Lower lobe of right lung (tissue), 2 donors: ENCODE data around the gene GARRE1. TPM values are rescaled to one million over a fixed set of nuclear protein-coding genes. Genes with fewer than 3 reads are reported as not detected.

Experiments
- ATAC-seq, 2 donors: fragments of 200-7000 bp; cut with Tn5 transposase; one replicate each; pipeline ENCODE4 v1.9.1; 2020 to 2022; ENCODE audit warnings: mild to moderate bottlenecking in 2 of 2, moderate library complexity in 2 of 2
- DNase-seq: peaks from one replicate; pipeline ENCODE4 v3.0.0-alpha.2; 2020
- H3K27ac ChIP-seq: fragments of 200-600 bp; one replicate; pipeline ENCODE4 v1.8.0; 2022
- H3K27me3 ChIP-seq: fragments of 200-600 bp; one replicate; pipeline ENCODE4 v1.8.0; 2022; ENCODE audit warnings: low read depth
- H3K36me3 ChIP-seq: fragments of 200-600 bp; one replicate; pipeline ENCODE4 v1.8.0; 2022; ENCODE audit warnings: mild to moderate bottlenecking
- H3K4me1 ChIP-seq: fragments of 200-600 bp; one replicate; pipeline ENCODE4 v1.8.0; 2022
- H3K4me3 ChIP-seq: fragments of 200-600 bp; one replicate; pipeline ENCODE4 v1.8.0; 2022; ENCODE audit warnings: mild to moderate bottlenecking
- H3K9me3 ChIP-seq: fragments of 200-600 bp; one replicate; pipeline ENCODE4 v1.8.0; 2022
- intact Hi-C: fragments of 100-400 bp; cut with DNase I; formaldehyde crosslinking; loops from one replicate; pipeline ENCODE4 v1.11.0; 2022
- total RNA-seq: library from RNA; stranded (reverse); fragmentation: NEBNext Ultra II Directional; extraction: Animal tissue kit (Norgen Biotek cat#: 25700); gene quantifications from one replicate; pipeline ENCODE4 v1.2.1, GENCODE V29; 2021
- TF ChIP-seq, protein P1 (sequence below): fragments of 200-600 bp; IDR thresholded peaks from one replicate; pipeline ENCODE4 v1.8.0; 2022; ENCODE audit warnings: antibody characterized with exemption, mild to moderate bottlenecking
- donor health status: DM: no; HTN: yes; CAD: no; lungs with severe emphysema.

The GARRE1 gene
- total RNA-seq, 1 donor from 2014 or later = 31.2 TPM

DNA sequence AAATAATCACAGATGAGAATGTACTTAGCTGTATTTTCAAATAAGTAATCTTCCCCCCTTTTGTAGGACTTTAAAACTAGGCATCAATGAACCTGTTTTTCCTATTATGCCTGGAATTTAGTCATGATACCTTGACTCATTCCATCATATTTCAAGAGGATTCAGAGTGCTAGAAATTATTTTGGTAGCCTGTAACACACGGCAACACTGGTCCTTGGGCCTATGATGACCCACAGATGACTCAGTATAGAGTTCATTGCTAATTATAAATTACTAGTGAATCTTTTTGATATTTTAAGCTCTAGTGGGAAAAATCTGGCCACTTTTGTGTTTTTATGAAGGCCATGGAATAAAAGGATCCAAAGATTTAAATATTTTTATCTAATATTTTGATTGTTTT, 26.0 kb upstream of the GARRE1 start:
- Histone ChIP-seq H3K27me3 (no peaks in the 10 kb centered on the region), H3K36me3 (peaks cover 76% of the 10 kb centered on the region), H3K27ac (no peak overlapping the region), H3K4me3 (no peak overlapping the region), H3K4me1 (peaks cover 17% of the 10 kb centered on the region), H3K9me3 (no peaks in the 10 kb centered on the region)
- TF ChIP-seq, protein P1, sequence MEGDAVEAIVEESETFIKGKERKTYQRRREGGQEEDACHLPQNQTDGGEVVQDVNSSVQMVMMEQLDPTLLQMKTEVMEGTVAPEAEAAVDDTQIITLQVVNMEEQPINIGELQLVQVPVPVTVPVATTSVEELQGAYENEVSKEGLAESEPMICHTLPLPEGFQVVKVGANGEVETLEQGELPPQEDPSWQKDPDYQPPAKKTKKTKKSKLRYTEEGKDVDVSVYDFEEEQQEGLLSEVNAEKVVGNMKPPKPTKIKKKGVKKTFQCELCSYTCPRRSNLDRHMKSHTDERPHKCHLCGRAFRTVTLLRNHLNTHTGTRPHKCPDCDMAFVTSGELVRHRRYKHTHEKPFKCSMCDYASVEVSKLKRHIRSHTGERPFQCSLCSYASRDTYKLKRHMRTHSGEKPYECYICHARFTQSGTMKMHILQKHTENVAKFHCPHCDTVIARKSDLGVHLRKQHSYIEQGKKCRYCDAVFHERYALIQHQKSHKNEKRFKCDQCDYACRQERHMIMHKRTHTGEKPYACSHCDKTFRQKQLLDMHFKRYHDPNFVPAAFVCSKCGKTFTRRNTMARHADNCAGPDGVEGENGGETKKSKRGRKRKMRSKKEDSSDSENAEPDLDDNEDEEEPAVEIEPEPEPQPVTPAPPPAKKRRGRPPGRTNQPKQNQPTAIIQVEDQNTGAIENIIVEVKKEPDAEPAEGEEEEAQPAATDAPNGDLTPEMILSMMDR = no peak
- no peak for ATAC-seq
- DNase-seq = no peak
- intact Hi-C loops = no loop called here

DNA sequence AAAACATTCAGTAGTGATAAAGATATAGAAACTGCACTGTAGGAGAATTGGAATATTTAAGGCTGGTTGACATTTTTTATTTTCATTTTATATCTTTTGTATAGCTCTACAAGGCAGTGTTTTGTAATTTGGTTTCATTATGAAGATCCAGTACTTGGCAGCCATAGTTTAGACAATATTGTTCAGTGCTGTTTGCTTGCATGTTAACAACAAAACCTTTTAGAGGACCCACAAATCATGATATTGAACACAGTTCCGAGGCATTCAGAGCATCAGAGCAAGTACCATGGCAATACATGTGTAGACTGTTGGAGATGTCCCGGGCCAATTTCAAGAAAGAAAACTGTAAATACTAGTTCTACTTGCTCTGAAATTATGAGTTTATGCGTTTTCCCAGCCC, 25.6 kb upstream of the GARRE1 start:
- no peak for DNase-seq
- Histone ChIP-seq H3K4me3 (no peak overlapping the region), H3K36me3 (peaks cover 72% of the 10 kb centered on the region), H3K4me1 (peaks cover 21% of the 10 kb centered on the region), H3K9me3 (no peaks in the 10 kb centered on the region), H3K27ac (no peak overlapping the region), H3K27me3 (no peaks in the 10 kb centered on the region)
- TF ChIP-seq, protein P1 = no peak
- no peak for ATAC-seq
- intact Hi-C loops = no loop called here

DNA sequence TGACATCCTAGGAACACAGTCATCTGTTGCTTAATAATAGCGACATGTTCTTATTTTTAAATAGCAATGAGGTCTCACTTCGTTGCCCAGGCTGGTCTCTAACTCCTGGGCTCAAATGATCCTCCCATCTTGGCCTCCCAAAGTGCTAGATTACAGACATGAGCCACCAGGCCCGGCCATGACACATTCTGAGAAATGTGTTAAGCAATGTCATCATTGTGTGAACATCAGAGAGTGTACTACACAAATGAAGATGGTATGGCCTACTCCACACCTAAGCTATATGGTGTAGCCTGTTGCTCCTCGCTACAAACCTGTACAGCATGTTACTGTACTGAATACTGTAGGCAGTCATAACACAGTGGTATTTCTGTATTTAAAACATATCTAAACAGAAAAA, 24.6 kb upstream of the GARRE1 start:
- Histone ChIP-seq H3K9me3 (no peaks in the 10 kb centered on the region), H3K4me3 (no peak overlapping the region), H3K4me1 (peaks cover 21% of the 10 kb centered on the region), H3K36me3 (peaks cover 62% of the 10 kb centered on the region), H3K27ac (no peak overlapping the region), H3K27me3 (no peaks in the 10 kb centered on the region)
- DNase-seq (no peak), ATAC-seq (no peak)
- intact Hi-C loops = no loop called here
- TF ChIP-seq, protein P1 = no peak

DNA sequence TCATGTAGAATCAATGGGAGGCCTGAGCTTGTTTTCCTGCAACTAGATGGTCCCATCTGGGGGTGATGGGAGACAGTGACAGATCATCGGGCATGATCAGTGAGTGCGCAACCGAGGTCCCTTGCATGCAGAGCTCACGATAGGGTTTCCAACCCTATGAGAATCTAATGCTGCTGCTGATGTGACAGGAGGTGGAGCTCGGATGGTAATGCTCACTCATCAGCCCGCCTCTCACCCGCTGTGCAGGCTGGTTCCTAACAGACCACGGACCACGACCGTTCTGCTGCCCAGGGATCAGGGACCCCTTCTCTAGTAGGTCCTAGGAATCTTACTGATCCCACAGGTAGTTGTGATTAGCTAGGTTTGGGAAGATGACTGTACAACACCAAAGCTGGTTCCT, 23.5 kb upstream of the GARRE1 start:
- intact Hi-C loops = no loop called here
- TF ChIP-seq, protein P1 = no peak
- Histone ChIP-seq H3K4me3 (no peak overlapping the region), H3K4me1 (peaks cover 18% of the 10 kb centered on the region), H3K27ac (no peak overlapping the region), H3K27me3 (no peaks in the 10 kb centered on the region), H3K9me3 (no peaks in the 10 kb centered on the region), H3K36me3 (peaks cover 51% of the 10 kb centered on the region)
- ATAC-seq (no peak), DNase-seq (no peak)

DNA sequence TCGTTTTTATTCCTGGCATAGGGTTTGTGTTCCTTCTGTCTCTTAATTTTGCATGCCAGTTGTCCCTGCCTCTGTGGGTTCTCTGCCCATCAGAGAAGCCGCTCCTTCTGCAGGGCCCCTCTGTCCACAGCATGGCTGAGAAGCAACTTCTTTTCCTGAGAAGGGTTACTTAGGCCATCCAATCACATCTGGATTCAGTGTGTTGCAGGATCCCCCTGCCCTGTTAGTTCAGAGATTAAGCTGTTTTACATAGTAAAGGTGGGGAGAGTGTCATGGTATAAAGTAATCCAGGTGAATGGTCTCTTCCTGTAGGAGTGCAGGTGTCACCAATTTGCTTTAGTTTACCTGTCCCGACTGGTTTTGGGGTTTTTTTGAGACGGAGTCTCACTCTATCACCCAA, 22.9 kb upstream of the GARRE1 start:
- Histone ChIP-seq H3K9me3 (no peaks in the 10 kb centered on the region), H3K27me3 (no peaks in the 10 kb centered on the region), H3K27ac (no peak overlapping the region), H3K4me3 (no peak overlapping the region), H3K36me3 (peaks cover 45% of the 10 kb centered on the region), H3K4me1 (peaks cover 20% of the 10 kb centered on the region)
- DNase-seq (no peak), ATAC-seq (no peak)
- TF ChIP-seq, protein P1 = no peak
- intact Hi-C loops = no loop called here
